ENCODE data around the gene NUDT4.

- TF ChIP-seq ZNF274 (IDR thresholded peaks at IDR 0.05; ENCODE audit: insufficient read depth, insufficient read length): no peak
- no peak for TF ChIP-seq TARDBP (IDR thresholded peaks at IDR 0.05; ENCODE audit: borderline replicate concordance)
- no peak for TF ChIP-seq JUND (IDR thresholded peaks at IDR 0.05; ENCODE audit: low read depth, low read length)
- no peak for TF ChIP-seq MYB (IDR thresholded peaks at IDR 0.05; ENCODE audit: borderline replicate concordance, low read depth, low read length)
- TF ChIP-seq SP1 (IDR thresholded peaks at IDR 0.05; ENCODE audit: low read depth, low read length): no peak
- no peak; the same call in 1 of the 2 replicates for TF ChIP-seq EED (IDR thresholded peaks at IDR 0.05; ENCODE audit: low read depth)
- no peak for TF ChIP-seq CTCF (IDR thresholded peaks at IDR 0.05 in 2 of 3, conservative IDR thresholded peaks at IDR 0.05 in 1 of 3; ENCODE audit: control insufficient read depth in 2 of 3, extremely low read depth in 1 of 3, insufficient read depth in 1 of 3, low read depth in 3 of 3, low read length in 3 of 3)
- no peak for TF ChIP-seq BRCA1 (IDR thresholded peaks at IDR 0.05; ENCODE audit: low read depth, low read length)
- peak; percentile 70; the same call in 1 of the 2 replicates for TF ChIP-seq ATF2 (IDR thresholded peaks at IDR 0.05; ENCODE audit: low read length)
- TF ChIP-seq MAX (IDR thresholded peaks at IDR 0.05; ENCODE audit: low read depth, low read length): no peak
- TF ChIP-seq MLLT1 (IDR thresholded peaks at IDR 0.05): no peak
- TF ChIP-seq POLR2A (IDR thresholded peaks at IDR 0.05; ENCODE audit: low read depth, low read length): no peak
Observed at GRCh38 chr12:93415723-93416464, 38.2 kb downstream of the NUDT4 start.

Measured in GM12878 (cell line).